Ovary (tissue), 3 donors: Measurements from ENCODE around the gene UMAD1.

Experiments used
- CTCF ChIP-seq, 3 donors: fragments of 450-650 bp in 2 of 3; fragments of 200-600 bp in 1 of 3; IDR thresholded peaks; one replicate each; pipeline versions ENCODE4 v1.5.1 to v1.8.0; 2016 to 2022; ENCODE audit warnings: antibody characterized with exemption in 3 of 3, mild to moderate bottlenecking in 1 of 3
- EP300 ChIP-seq: sonication (generic); formaldehyde crosslinking; IDR thresholded peaks from one replicate; pipeline ENCODE4 v1.6.1; 2017; ENCODE audit warnings: antibody characterized with exemption
- POLR2A ChIP-seq: fragments of 450-650 bp; IDR thresholded peaks from one replicate; pipeline ENCODE4 v1.6.1; 2017; ENCODE audit warnings: antibody characterized with exemption, mild to moderate bottlenecking, moderate library complexity
- donor health status: DM: no; HTN: no; CAD: no.

DNA sequence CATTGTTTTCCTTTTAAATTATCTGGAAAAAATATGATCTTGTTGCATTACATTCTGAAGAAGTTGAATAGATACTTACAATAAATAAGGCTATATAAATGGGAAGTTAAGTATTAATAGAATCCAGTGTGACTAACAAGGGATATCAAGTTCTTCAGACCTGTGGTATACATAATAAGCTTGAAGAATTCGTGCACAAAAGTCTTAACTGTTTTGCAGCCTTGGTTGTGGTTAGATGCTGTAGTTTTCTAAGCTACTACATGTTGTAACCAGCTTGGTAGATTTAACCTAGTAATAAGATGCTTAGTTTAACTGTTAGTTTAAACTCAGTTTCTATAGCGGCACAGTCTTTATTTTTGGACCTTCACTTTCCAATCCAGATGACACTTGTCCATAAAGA lies 221.8 kb downstream of the UMAD1 start:
- no peak for TF ChIP-seq POLR2A
- TF ChIP-seq CTCF (IDR thresholded peaks at IDR 0.05), result no peak
- TF ChIP-seq EP300, result no peak
